Measurements from ENCODE around the gene KSR2.

GRCh38 chr12:117572755-117573154, 396.0 kb downstream of the KSR2 start:
- TF ChIP-seq CTCF (conservative IDR thresholded peaks at IDR 0.05; ENCODE audit: low read length) = no peak
- TF ChIP-seq EZH2phosphoT487 (IDR thresholded peaks at IDR 0.05; ENCODE audit: borderline replicate concordance, low read depth, low read length) = no peak

All from OCI-LY7 (cell line).